Mammary epithelial cell (primary cell): ENCODE data around the gene RYR1.

ENCODE experiments used
- CTCF ChIP-seq, 2 donors: IDR thresholded peaks in 1 of 2; conservative IDR thresholded peaks in 1 of 2; 2 replicates each; pipeline ENCODE4 v1.5.1; 2011 to 2012; ENCODE audit warnings: inconsistent platforms in 2 of 2, low read length in 2 of 2, mild to moderate bottlenecking in 2 of 2, control low read depth in 1 of 2, low read depth in 1 of 2; ENCODE audit not compliant: insufficient read depth in 1 of 2; ENCODE audit errors: extremely low read depth in 1 of 2
- EZH2 ChIP-seq: IDR thresholded peaks from 2 replicates; pipeline ENCODE4 v1.6.1; 2012; ENCODE audit warnings: low read length, inconsistent platforms, borderline replicate concordance

DNA sequence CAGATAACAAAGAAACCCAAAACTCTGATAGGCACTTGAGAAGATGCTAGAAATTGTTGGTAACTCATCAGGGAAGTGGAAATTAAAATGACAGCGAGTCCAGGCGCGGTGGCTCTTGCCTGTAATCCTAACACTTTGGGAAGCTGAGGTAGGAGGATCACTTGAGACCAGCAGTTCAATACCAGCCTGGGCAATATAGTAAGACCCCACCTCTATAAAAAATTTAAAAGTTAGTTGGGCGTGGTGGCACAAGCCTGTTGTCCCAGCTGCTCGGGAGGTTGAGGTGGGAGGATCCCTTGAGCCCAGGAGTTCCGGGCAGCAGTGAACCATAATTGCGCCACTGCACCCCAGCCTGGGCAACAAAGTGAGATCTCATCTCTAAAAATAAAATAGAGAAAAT, 2.6 kb upstream of the RYR1 start:
- TF ChIP-seq CTCF (conservative IDR thresholded peaks at IDR 0.05 in 1 of 2, IDR thresholded peaks at IDR 0.05 in 1 of 2; ENCODE audit: extremely low read depth in 1 of 2, insufficient read depth in 1 of 2, low read depth in 1 of 2, low read length in 2 of 2) (no peak), EZH2 (no peak)
